ENCODE results near the gene MEF2A.

MEF2A gene

DNA sequence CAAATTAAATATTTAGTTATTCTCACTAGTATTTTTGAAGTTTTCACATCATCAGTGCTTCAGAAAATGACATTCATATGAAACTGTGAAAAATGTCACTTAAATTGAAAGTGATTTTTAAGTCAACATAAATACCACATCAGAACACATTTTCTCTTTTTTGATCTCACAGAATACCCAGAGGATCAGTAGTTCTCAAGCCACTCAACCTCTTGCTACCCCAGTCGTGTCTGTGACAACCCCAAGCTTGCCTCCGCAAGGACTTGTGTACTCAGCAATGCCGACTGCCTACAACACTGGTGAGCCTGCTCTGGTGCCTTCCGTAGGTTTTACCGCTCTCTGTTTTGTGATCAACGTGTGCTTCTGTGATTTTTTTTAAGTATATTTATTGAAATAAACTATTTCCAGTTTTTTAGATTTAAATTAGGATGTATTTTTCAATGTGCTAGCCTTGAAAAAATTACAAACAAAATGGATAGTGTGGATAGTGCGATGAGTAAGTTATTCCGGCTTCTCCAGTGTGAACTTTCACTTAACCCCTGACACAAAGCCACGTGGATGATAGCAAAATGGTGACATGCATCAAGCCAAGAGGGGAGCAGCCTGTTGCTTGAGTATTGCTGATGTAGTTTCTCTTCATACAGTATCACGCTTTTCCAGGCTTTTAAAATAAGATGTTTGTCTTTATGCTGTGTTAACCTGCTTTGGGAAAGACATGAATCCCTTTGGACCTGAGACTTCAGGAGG, 140.9 kb downstream of the MEF2A start:
- no peak for DNase-seq

DNA sequence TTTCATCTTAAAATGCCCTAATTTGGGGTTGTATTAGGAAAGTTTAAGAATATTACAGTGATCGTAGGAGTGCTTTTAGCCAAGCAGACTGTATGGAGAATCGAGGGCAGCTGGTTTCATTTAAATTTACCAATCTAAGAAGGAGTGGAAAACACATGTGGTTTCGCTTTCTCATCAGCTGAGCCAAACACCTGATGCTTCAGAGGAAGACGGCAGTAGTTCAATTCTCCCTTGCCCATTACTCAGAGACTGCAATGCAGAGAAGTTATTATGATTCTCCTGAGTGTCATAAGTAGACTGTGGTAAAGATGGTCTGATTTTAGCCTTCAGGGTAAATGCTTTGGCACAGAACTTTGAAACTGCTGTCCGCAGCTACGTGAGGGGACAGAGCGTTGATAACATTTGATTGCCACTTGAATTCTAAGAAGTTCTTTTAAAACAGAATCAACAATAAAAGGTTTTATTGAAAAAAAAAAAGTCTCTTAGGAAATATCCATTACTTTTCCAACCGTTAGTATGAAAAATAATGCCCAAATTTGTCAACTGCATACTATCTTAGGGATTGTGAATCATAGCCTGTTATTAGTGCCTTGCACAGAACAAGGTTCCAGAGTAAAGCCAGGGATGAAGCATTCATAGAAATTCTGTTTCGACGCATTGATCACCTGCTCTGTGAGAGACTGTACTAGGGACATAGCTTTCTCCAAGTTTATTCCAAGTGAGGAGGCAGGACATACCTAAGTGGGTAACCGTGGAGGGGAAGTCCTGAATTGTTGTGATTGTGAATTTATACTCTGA, 141.9 kb downstream of the MEF2A start:
- DNase-seq = no peak

DNA sequence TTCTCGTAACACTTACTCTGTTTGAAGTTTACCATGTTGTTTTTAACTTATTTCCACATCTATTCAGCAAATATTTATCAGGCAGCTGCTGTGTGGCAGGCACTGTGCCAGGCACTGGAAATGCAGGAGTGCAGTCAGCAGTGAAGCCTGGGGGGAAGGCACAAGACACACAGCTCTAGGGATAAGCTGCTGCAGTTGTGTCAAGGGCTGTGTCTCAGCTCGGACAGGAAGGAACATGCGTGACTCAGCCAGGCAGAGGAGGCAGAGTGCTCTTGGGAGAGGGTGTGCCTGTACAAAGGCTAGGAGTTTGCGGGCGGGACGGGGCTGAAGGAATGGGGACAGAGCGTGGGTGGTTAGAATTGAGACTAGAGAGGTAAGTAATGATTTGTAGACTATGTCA, 142.8 kb downstream of the MEF2A start:
- no peak for DNase-seq

DNA sequence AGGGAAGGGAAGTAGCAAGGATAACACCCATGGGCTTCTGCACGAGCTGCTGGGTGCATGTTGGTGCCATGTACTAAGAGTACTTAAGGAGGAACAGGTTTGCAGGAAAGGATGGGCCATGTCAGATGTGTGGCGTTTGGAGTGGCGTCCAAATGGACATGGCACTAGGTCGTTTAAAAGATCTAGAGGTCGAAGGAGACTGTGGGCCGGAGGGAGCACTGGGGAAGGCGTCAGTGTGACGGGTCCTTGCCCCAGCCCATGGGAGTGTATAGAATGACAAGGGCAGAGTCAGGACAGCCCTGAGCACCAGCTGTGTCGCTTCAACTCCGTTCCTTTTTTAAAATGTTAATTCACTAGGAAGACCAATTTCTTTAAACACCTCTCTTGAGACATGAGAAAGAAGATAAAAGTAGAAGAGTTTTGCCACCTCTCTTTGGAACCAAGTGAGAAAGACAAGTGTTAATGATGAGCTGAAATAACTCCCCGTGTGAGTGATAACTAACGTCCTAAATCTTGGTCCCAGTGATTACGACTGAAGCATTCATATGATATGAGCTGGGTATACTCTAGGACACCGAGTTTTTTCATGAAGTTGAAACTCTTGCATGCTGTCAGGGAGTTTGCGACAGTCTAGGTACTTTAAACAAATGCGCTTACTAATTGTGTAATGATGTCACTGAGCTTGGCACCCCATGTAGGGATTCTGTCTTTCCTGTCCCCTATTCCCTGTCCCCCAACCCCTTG, 143.6 kb downstream of the MEF2A start:
- DNase-seq = no peak

DNA sequence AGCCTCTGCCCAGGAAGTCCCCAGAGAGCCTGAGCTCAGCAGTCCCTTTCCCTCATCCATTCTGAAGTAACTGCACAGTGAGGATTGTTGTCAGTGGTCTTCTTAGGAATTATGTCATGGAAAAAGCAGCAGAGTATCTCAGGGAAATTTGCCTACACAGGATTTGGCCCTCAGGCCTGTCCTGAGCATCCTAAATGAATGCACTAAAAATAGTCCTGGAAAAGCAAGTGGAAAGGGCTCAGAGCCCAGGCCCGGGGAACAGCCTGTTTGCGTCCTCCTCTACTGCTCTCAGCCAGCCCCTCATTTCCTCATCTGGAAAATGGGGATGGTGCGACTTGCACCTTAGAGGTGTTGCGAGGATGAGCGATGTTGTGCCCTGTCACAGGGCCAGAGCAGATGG, 145.8 kb downstream of the MEF2A start:
- no peak for DNase-seq

DNA sequence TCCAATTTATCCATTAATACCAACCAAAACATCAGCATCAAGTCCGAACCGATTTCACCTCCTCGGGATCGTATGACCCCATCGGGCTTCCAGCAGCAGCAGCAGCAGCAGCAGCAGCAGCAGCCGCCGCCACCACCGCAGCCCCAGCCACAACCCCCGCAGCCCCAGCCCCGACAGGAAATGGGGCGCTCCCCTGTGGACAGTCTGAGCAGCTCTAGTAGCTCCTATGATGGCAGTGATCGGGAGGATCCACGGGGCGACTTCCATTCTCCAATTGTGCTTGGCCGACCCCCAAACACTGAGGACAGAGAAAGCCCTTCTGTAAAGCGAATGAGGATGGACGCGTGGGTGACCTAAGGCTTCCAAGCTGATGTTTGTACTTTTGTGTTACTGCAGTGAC, 146.6 kb downstream of the MEF2A start:
- no peak for DNase-seq

DNA sequence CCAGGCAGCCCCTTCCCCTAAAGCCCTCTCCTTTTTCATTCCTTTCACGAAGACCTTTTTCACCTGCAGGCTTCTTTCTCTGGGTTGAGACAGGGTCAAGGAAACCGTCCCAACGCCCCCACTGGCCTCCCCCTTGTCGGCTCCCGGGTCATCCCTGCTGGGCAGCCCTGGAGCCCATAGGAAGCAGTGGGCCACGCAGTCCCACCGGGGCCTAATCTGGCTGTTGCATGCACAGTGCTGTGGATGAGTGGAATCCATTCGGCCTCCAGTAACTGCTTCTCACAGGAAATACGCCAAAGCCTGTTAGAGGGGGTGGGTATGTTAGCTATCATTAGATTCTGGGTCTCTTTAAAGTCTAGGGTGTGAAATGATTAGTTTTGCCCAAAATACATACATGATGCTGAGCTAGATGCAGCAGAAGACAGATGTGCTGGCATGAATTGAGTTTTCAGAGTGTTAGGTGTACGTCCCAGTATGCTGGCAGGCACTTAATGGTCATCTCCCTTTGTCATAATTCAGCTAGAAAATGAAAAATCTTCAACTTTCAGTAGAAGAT, 150.8 kb downstream of the MEF2A start:
- DNase-seq = no peak

DNA sequence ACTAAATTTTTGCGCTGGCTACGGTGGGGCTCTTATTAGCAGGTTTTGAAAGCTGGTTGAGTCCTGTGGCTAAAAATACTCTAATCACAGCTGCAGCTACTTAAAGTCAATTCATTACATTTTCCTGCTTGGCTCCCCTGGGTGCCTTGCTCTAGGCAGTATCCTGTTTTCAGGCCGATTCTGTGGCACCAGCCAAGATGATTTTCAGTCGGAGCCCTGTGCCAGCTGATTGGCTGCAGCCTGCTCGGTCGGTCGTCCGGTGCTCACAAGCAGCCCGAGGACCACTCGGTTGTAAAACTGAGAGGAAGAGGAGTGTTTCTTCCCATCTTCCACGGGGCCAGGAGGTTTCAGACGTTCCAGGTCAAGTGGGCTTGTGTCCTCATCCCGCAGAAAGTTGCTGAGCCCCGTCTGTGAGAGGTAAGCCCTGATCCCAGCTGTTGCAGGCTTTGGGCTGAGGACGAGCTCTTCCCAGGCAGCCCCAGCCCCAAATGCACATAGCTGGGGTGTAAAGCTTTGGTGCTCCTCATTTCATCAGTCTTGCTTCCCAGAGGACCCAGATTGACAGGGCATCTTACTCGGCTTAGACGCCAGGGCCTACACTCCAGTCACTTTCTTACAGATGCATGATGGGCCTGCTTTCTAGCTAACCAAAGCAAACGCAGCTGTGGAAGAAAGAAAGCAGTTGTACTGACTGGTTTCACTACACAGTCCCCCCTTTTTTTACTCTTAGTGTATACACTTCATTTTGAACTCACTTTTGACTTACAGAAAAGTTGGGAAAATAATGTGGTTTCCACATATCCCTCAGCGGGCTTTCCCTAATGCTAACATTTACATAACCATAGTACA, 151.6 kb downstream of the MEF2A start:
- DNase-seq = no peak

DNA sequence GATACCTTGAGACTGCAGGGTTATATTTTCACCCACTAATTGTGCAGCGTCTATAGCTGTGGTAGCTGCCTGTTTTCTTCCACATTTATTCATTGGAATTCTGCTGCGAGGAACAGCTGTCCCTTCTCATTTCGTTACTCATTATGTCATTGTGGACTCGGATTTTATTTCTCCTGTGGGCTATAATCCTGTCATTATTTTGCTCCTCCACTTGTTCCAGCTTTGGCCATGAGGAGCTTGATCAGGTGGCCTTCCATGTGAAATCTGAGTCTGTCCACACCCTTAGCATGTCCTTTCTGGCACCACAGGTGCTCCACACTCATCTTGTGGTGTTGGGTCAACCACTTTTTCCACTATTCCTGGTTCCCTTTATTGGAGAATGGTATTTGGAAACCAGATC, 152.6 kb downstream of the MEF2A start:
- no peak for DNase-seq

DNA sequence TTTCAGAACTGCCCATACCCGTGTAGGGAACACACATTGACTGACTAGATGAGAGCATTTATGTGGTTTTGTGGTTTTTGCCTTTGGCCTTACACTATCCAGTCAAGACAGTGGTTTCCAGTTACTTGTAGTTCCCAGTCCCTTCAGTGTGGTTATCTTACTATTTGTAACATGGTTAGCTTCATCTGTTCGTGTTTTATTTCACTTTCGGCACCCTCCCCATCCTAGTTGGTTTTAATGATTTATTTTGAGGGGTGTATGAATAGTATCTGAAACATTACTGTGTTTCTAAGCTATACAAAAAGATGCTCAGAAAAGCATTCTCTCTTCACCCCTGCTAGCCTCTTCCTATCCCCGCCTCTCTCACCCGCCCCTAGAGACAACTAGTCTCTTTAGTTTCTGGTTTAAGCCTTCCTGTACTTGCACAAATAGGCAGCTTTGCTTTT, 153.3 kb downstream of the MEF2A start:
- no peak for DNase-seq

DNA sequence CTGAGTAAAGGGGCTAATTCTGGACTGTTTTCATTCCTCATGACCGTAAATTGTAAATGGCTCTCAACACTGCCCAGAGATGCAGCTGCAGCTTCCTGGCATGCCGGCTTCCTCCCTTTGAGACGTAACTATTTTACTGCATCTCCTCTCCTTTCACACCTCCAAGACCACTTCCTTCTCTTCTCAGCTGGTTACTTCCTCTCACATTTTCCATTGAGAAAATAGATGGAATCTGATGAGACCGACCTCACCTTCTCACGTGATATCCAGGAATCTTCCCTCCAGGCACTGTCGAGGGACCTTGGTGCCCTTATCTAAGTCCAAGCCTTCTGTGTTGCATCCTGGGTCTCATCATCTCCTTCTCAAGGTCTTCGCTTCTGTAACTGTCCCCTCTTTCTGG, 154.7 kb downstream of the MEF2A start:
- DNase-seq = no peak

DNA sequence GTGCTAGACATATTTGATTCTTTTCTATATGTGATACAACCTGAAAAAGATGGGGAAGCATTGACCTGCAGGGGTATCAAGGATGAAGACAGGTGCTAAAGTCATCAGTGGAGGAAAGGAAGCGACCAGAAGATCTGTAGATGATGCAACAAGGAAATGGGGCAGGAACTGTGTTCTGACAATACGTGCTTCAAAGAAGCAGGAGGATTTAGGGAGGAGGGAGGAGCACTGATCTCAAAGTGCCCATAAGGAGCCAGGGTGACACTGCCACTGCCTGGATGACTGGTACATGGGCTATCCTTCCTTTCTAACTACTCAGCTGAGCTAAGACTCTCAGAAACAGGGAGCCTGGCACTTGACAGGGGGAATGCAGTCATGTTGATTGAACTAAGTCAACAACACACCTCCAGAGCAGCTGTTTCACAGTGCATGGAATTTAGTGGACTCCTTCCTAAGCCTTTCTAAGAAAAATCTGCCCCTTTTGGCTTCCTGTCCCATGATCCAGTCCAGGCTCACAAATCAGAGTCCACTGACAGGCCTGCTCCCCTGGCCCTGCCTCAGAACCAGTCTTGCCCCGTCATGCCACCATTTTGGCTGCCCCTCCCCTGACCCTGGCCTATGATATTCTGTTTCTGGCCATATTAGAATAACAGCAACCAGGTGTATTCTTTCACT, 155.5 kb downstream of the MEF2A start:
- DNase-seq = no peak

DNA sequence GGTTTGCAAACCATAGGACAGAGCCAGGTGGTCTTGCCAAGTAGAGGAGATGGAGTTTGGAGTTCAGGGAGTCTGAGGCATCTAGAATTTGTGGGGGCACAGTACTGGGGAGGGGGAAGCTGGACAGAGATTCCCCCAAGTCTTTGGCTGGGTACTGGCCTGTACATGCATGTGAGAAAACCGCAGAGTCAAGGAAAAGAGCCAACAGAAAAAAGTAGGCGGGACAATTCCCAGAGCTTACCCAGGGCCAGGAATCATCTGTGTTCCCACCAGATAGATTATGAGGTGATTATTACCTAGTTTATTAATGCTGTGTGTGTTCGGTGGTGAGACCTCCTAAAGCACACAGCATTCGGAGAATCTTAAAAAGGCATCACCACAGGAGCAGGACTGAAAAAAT, 156.1 kb downstream of the MEF2A start:
- DNase-seq = no peak

DNA sequence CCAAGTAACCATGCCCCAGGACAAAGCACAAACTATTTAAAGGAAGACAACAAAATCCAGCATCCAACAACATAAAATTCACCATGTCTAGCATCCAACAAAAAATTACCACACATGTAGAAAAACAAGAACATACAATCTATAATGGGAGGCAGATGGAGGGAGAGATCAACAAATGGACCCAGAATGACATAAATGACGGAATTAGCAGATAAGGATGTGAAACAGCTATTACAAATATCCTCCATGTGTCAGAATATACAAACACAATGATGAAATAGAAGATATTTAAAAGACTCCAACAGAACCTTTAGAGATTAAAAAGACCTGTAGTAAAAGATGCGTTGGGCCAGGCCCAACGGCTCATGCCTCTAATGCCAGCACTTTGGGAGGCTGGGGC, 156.6 kb downstream of the MEF2A start:
- DNase-seq = no peak

DNA sequence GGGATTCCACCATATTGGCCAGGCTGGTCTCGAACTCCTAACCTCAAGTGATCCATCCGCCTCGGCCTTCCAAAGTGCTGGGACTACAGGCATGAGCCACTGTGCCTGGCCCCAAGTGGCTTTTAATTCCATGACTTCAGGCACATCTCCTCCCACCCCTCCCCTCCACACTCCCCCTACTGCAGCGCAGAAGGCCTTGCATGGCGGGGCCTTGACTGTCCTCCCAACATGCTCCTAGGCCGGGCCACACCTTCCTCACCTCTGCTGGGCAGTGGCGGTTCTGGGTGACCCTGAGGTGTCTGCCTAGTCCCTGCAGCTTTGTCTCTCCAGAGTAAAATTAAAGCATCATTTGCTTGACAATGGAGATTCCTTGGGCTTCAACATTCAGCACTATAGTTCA, 160.5 kb downstream of the MEF2A start:
- DNase-seq = no peak

DNA sequence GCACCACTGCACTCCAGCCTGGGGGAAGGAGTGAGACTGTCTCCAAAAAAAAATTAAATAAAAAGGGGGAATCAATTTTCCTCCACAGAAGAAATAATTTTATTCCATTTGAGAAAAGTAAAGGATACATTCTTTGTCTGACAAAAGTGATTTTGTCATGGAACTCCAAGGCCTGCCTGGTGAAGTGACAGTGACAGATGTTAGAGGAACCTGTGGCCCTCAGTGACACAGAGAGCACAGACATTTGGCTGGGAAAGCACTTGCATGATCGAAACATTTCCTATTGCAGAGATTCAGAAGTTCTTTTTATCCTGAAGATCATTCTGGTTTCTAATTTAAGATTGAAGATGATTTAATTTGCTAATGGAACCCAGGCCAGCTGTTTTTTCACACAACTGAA, 161.5 kb downstream of the MEF2A start:
- DNase-seq = no peak

DNA sequence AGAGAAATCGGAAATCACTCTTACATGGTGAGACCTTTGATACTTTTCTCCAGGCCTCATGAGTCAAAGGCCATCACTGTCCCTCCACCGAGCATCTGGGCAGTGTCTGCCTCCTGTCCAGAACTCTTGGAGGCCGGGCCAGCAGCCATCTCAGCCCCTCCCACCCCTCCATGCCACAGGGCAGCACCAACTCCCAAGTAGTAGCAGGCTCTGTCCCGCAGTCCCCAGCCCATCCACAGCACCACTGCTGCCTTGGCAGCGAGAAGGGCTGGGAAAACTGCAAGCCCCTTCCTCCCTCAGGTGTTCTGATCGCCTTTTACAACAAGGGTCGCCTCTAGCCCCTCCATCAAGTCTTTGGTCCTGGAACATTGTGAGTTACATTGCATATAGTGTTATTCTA, 161.9 kb downstream of the MEF2A start:
- DNase-seq = no peak

DNA sequence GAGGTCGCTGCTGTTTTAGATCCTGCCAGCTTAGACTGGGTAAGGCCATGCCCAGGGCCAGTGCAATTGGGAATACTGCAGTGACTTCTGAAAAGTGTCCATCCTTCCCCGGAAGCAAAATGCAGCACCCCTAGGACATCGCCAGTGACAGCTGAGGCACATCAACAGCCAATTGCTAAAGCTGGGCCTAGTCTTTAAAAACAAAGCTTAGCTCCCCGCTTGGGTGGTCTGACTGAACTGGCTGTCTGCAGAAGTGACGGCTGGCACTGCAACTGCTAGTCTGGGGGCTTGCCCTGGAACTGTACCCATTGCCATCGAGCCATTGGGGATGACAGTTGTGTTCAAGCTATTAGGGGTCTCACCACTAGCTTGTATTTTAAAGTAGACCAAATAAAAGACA, 163.1 kb downstream of the MEF2A start:
- no peak for DNase-seq

DNA sequence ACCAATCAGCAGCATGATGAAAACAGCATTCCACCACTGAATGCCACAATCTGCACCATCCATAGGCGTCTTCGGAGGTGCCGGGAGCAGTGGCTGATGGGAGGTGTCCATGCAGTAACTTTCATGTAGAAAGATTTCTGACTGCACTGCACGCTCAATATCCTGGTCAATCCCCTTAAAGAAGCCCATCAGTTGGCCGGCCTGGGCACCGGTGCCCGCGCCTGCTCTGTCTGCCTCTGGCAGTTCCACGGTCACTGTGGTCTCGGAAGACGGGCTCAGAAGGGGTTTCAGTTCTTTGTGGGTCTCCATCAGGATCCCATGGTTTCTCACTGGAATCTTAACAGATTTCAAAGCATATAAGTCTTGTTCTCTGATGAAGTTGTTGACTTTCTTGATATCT, 163.5 kb downstream of the MEF2A start:
- no peak for DNase-seq

DNA sequence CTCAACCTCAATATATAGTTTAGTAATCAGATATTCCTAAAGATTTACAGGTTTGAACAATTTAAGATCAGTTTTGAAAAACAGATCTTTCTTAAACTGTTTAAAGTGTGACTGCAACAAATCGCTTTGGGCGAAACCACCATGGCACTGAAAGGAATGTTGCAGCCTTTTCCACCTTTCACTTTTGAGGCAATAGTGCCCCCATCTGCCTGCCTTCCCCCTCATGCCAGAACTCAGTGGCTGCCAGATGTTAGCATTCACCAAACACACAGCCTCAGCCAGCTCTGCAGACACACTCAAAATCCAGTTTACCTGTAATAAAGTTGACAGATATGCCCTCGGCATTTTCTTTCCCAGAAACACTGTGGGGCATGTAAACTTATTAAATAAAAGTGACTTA, 164.1 kb downstream of the MEF2A start:
- DNase-seq = no peak

DNA sequence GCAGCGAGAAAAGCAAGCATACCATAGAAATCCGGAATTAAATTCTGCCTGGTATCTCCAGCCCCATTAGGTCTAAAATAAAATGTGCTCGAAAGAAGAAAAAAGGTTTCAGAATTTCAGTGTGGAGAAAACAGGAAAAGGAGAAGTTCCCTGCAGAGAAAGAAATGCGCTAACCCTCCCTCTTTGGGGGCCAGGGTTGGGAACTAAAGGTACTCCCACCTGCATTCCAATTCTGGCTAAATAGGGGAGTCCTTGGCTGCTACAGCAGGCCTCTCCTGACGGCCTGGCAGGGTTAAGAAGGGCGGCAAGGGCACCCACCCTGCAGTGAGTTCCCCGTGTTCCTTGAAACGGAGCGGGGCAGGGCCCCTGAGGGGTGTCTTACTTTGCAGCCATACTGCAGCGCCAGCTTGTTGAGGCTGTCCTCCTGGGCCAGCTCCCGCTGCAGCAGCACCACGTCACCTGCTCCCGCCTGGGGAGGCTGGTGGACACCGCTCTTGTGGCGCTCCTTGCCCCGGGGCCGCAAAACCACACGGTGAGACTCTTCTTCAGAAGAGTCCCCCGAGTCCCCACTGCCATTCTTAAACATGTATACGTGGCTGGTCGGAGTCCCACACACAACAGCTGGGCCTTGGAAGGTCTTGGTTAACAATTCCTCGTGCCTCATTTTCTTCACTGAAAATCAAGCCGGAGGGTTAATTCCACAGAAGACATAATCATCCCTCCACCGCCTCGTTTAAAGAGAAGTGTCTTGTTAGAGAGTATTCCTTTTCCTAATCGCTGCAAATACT, 165.7 kb downstream of the MEF2A start:
- DNase-seq = no peak

All from activated CD8-positive, alpha-beta memory T cell treated with anti-CD3 and anti-CD28 coated beads, Interleukin-2, amount 50 U/mL, for 48 hours (primary cell).